Measurements from ENCODE around the gene PLLP. TPM values are rescaled to one million over a fixed set of nuclear protein-coding genes. Genes with fewer than 3 reads are reported as not detected.

Gene PLLP
- total RNA-seq, 1 experiment from 2014 or later = 3.1 TPM

- no TSS peak for BruUV-seq (replicated peaks)
- H4K20me1 ChIP-seq (ENCODE audit: insufficient read depth) = no peaks in the 10 kb centered on the region
- ChIA-PET POLR2A (interaction anchor here (1.4 to 3.5 kb wide), 3 partner anchors 17 to 117 kb away, joined by 3 to 17 read pairs (median 5); partner anchors contain the start of gene ARL2BP), CTCF (interaction anchor here (1.0 to 6.2 kb wide), 6 partner anchors 11 to 162 kb away, joined by 3 to 126 read pairs (median 4); partner anchors contain the start of genes CIAPIN1, COQ9 and POLR2C), RAD21 (ENCODE audit: low non-redundant PET in 1 of 2, low total read pairs in 2 of 2, uncharacterized antibody in 2 of 2, unreplicated experiment in 2 of 2) (interaction anchor here (0.6 to 1.4 kb wide), 9 partner anchors 9 to 231 kb away, joined by 3 to 6 read pairs (median 3); partner anchors contain the start of genes PSME3IP1 (in 1 of the 2) and RSPRY1 (in 1 of the 2))
- no peaks in the 10 kb centered on the region for H3K9me3 ChIP-seq (ENCODE audit: control insufficient read depth in 1 of 2, insufficient read depth in 1 of 2, low read depth in 1 of 2, low read length in 2 of 2)
- peaks cover 9 to 40% of the 10 kb centered on the region in 2 experiments for H3K4me1 ChIP-seq (ENCODE audit: control insufficient read depth in 1 of 2, insufficient read depth in 2 of 2, low read length in 2 of 2)
- H3K4me2 ChIP-seq (ENCODE audit: low read length) = peak overlapping the region; percentile 75
- no peaks in the 10 kb centered on the region for H3K9me2 ChIP-seq (ENCODE audit: insufficient read depth)
- no peak overlapping the region for H3K9ac ChIP-seq (ENCODE audit: low read length)
- intact Hi-C loops (cut with micrococcal nuclease) = loop anchor here (1.0 to 5.0 kb wide), 5 partner anchors 56 to 219 kb away; partner anchors contain the start of gene ARL2BP
- H3K27me3 ChIP-seq (ENCODE audit: insufficient read depth, low read length) = no peaks in the 10 kb centered on the region
- ATAC-seq (peak; percentile 80), DNase-seq (ENCODE audit: low read depth, low spot score) (peak; percentile 97)
- H2AFZ ChIP-seq (ENCODE audit: low read depth, low read length, poor library complexity, severe bottlenecking) = no peak overlapping the region
- H3K27ac ChIP-seq (ENCODE audit: low read depth, low read length) = no peak overlapping the region
- no peak overlapping the region for H3K4me3 ChIP-seq (replicated peaks in 1 of 2; ENCODE audit: low read depth in 1 of 2, low read length in 2 of 2)
- H3K36me3 ChIP-seq (ENCODE audit: control insufficient read depth in 1 of 2, insufficient read depth in 2 of 2, low read length in 2 of 2) = no peaks in the 10 kb centered on the region
- no peaks in the 10 kb centered on the region for H3K79me2 ChIP-seq (ENCODE audit: insufficient read depth, low read length)
- no peak for TF ChIP-seq FOSL1 (IDR thresholded peaks at IDR 0.05; ENCODE audit: low read depth)
- TF ChIP-seq CBX3 (IDR thresholded peaks at IDR 0.05; ENCODE audit: low read depth) = peak; percentile 73
- no peak for TF ChIP-seq REST (IDR thresholded peaks at IDR 0.05; ENCODE audit: low read depth)
- no peak; the same call in none of the 2 replicates for TF ChIP-seq MAX (IDR thresholded peaks at IDR 0.05)
- no peak for TF ChIP-seq EZH2phosphoT487 (IDR thresholded peaks at IDR 0.05; ENCODE audit: borderline replicate concordance)
- no peak for TF ChIP-seq POLR2AphosphoS5 (IDR thresholded peaks at IDR 0.05; ENCODE audit: low read depth, low read length)
- TF ChIP-seq CTCF (IDR thresholded peaks at IDR 0.05 in 2 of 3, conservative IDR thresholded peaks at IDR 0.05 in 1 of 3; ENCODE audit: borderline replicate concordance in 1 of 3, insufficient read depth in 1 of 3, low read depth in 2 of 3, low read length in 2 of 3) = peak; percentile 93 to 97 (median 96)
- TF ChIP-seq SP1 (IDR thresholded peaks at IDR 0.05; ENCODE audit: low read depth) = no peak
- no peak for TF ChIP-seq ELF1 (IDR thresholded peaks at IDR 0.05; ENCODE audit: borderline replicate concordance, low read depth)
- TF ChIP-seq SRF (IDR thresholded peaks at IDR 0.05; ENCODE audit: low read depth) = no peak
- no peak for TF ChIP-seq JUND (IDR thresholded peaks at IDR 0.05)
- TF ChIP-seq RAD21 (IDR thresholded peaks at IDR 0.05; ENCODE audit: low read depth) = peak; percentile 100
- no peak for TF ChIP-seq EGR1 (IDR thresholded peaks at IDR 0.05; ENCODE audit: low read depth)
- TF ChIP-seq, protein P1, sequence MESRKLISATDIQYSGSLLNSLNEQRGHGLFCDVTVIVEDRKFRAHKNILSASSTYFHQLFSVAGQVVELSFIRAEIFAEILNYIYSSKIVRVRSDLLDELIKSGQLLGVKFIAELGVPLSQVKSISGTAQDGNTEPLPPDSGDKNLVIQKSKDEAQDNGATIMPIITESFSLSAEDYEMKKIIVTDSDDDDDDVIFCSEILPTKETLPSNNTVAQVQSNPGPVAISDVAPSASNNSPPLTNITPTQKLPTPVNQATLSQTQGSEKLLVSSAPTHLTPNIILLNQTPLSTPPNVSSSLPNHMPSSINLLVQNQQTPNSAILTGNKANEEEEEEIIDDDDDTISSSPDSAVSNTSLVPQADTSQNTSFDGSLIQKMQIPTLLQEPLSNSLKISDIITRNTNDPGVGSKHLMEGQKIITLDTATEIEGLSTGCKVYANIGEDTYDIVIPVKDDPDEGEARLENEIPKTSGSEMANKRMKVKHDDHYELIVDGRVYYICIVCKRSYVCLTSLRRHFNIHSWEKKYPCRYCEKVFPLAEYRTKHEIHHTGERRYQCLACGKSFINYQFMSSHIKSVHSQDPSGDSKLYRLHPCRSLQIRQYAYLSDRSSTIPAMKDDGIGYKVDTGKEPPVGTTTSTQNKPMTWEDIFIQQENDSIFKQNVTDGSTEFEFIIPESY (IDR thresholded peaks at IDR 0.05; ENCODE audit: extremely low read depth, insufficient replicate concordance, low read length) = peak; percentile 30
- no peak for TF ChIP-seq ZFX (IDR thresholded peaks at IDR 0.05)
- no peak for TF ChIP-seq SIN3A (IDR thresholded peaks at IDR 0.05; ENCODE audit: low read depth)
- TF ChIP-seq TCF7L2 (IDR thresholded peaks at IDR 0.05; ENCODE audit: borderline replicate concordance, extremely low read depth, insufficient read depth, insufficient read length) = peak; percentile 14
- TF ChIP-seq EZH2 (IDR thresholded peaks at IDR 0.05) = no peak
- peak; percentile 43 for TF ChIP-seq YY1 (IDR thresholded peaks at IDR 0.05; ENCODE audit: extremely low read depth, insufficient replicate concordance, low read depth, low read length)
Measured at GRCh38 chr16:57300387-57301125, 16.1 kb upstream of the PLLP start.
